HepG2 (cell line): ENCODE results near the gene TARBP2. TPM values are rescaled to one million over a fixed set of nuclear protein-coding genes. Genes with fewer than 3 reads are reported as not detected.
A peak's percentile ranks its signal among the peaks of the same experiment; 100 is the strongest.

ENCODE experiments used
- ASH2L ChIP-seq: fragments of 300-600, 200-600 bp; sonication (generic); IDR thresholded peaks from 2 replicates; pipeline ENCODE4 v1.7.0; 2017; ENCODE audit warnings: low read depth, mild to moderate bottlenecking, moderate library complexity, mixed read lengths, low read length; ENCODE audit not compliant: insufficient read length
- BCL6 ChIP-seq: IDR thresholded peaks from 2 replicates; pipeline ENCODE4 v1.6.1; 2016; ENCODE audit warnings: missing genetic modification reagents, missing compliant biosample characterization
- BRD4 ChIP-seq: sonication (generic); formaldehyde crosslinking; IDR thresholded peaks from 2 replicates; pipeline ENCODE4 v1.4.0; 2020; ENCODE audit warnings: missing genetic modification reagents
- FOXA3 ChIP-seq: IDR thresholded peaks from 2 replicates; pipeline ENCODE4 v1.6.1; 2016; ENCODE audit warnings: missing genetic modification reagents, missing compliant biosample characterization
- IKZF5 ChIP-seq: IDR thresholded peaks from 2 replicates; pipeline ENCODE4 v1.6.1; 2018; ENCODE audit warnings: missing genetic modification reagents, mild to moderate bottlenecking, missing compliant biosample characterization
- KDM5B ChIP-seq: sonication (generic); formaldehyde crosslinking; IDR thresholded peaks from 2 replicates; pipeline ENCODE4 v1.4.0; 2020; ENCODE audit warnings: missing genetic modification reagents, mild to moderate bottlenecking, borderline replicate concordance
- MZF1 ChIP-seq: sonication (generic); formaldehyde crosslinking; IDR thresholded peaks from 2 replicates; pipeline ENCODE4 v1.8.1; 2023; ENCODE audit warnings: mild to moderate bottlenecking, missing genetic modification reagents, borderline replicate concordance
- RBM39 ChIP-seq: fragments of 200-400 bp; formaldehyde crosslinking; IDR thresholded peaks from one replicate; pipeline ENCODE4 v1.6.1; 2018; ENCODE audit warnings: antibody characterized with exemption, mild to moderate bottlenecking, low read depth, low read length; ENCODE audit not compliant: poor library complexity, severe bottlenecking
- SATB2 ChIP-seq: sonication (generic); formaldehyde crosslinking; IDR thresholded peaks from 2 replicates; pipeline ENCODE4 v1.5.0; 2020; ENCODE audit warnings: missing genetic modification reagents
- SOX13 ChIP-seq, 3 experiments: fragments of 450-650 bp in 1 of 3; sonication (generic) in 1 of 3; formaldehyde crosslinking in 1 of 3; IDR thresholded peaks in 2 of 3; conservative IDR thresholded peaks in 1 of 3; 2 replicates each; pipeline versions ENCODE4 v1.5.0 to v1.6.1; 2016 to 2020; ENCODE audit warnings: antibody characterized with exemption in 1 of 3, mild to moderate bottlenecking in 1 of 3, missing compliant biosample characterization in 1 of 3, missing genetic modification reagents in 1 of 3, moderate library complexity in 1 of 3
- TCF7 ChIP-seq: sonication (generic); IDR thresholded peaks from 2 replicates; pipeline ENCODE4 v1.6.1; 2016; ENCODE audit warnings: antibody characterized with exemption, low read depth
- ZNF20 ChIP-seq: sonication (generic); formaldehyde crosslinking; IDR thresholded peaks from 2 replicates; pipeline ENCODE4 v1.4.0; 2020; ENCODE audit warnings: mild to moderate bottlenecking, moderate library complexity, missing genetic modification reagents
- ZNF264 ChIP-seq: sonication (generic); formaldehyde crosslinking; IDR thresholded peaks from 2 replicates; pipeline ENCODE4 v1.4.0; 2020; ENCODE audit warnings: missing genetic modification reagents
- ZNF367 ChIP-seq: sonication (generic); formaldehyde crosslinking; IDR thresholded peaks from 2 replicates; pipeline ENCODE4 v1.4.0; 2020; ENCODE audit warnings: missing genetic modification reagents, borderline replicate concordance
- ZNF605 ChIP-seq: sonication (generic); formaldehyde crosslinking; IDR thresholded peaks from 2 replicates; pipeline ENCODE4 v1.8.0; 2022; ENCODE audit warnings: mild to moderate bottlenecking, missing genetic modification reagents
- ZNF879 ChIP-seq: sonication (generic); formaldehyde crosslinking; IDR thresholded peaks from 2 replicates; pipeline ENCODE4 v1.8.1; 2023; ENCODE audit warnings: missing genetic modification reagents
- polyA plus RNA-seq, 8 experiments: library from polyadenylated mRNA; depleted of rRNA in 3 of 8; stranded (reverse) in 7 of 8; unstranded in 1 of 8; fragments of >200 nt; fragmentation: Illumina TruSeq in 4 of 8; extraction: Trizol in 4 of 8; gene quantifications; 2 replicates each; pipeline versions ENCODE4 v1.2.1 to v1.2.3, GENCODE V29; 2011 to 2016; ENCODE audit warnings: low read depth in 4 of 8, missing spikeins in 1 of 8, mixed read lengths in 1 of 8; ENCODE audit not compliant: insufficient read depth in 1 of 8
- total RNA-seq, 5 experiments: library from RNA; depleted of rRNA; stranded (reverse); fragments of >200 nt; fragmentation: Illumina TruSeq; extraction: Trizol; gene quantifications; 2 replicates each; pipeline ENCODE4 v1.2.3, GENCODE V29; 2016; ENCODE audit warnings: low read depth in 1 of 5
- TF ChIP-seq, protein P1 (sequence below): sonication (generic); formaldehyde crosslinking; IDR thresholded peaks from 2 replicates; pipeline ENCODE4 v1.5.0; 2020; ENCODE audit warnings: missing genetic modification reagents
- TF ChIP-seq, protein P2 (sequence below), 2 experiments: sonication (generic) in 1 of 2; formaldehyde crosslinking in 1 of 2; IDR thresholded peaks; 2 replicates each; pipeline versions ENCODE4 v1.4.0 to v1.6.1; 2018 to 2020; ENCODE audit warnings: missing genetic modification reagents in 2 of 2, borderline replicate concordance in 1 of 2, low read depth in 1 of 2, mild to moderate bottlenecking in 1 of 2, missing biosample characterization in 1 of 2
- TF ChIP-seq, protein P3 (sequence below): sonication (generic); formaldehyde crosslinking; IDR thresholded peaks from 2 replicates; pipeline ENCODE4 v1.4.0; 2020; ENCODE audit warnings: missing genetic modification reagents, borderline replicate concordance

Gene TARBP2
- total and polyA plus RNA-seq, 2 of the 13 experiments (the other 11 are each of a cell fraction or from before 2014, with no cell fraction given): 47.0 to 55.5 TPM

GRCh38 chr12:53452159-53453077 lies 48.7 kb upstream of the TARBP2 start (continued):
- TF ChIP-seq ZNF879 (CRISPR knock-in tag) (peak; percentile 78; the same call in 1 of the 2 replicates), ZNF605 (CRISPR knock-in tag) (peak; percentile 79; the same call in 1 of the 2 replicates), MZF1 (CRISPR knock-in tag) (no peak), SATB2 (CRISPR knock-in tag) (peak; percentile 79; the same call in 1 of the 2 replicates), ZNF264 (CRISPR knock-in tag) (peak; percentile 30; the same call in 1 of the 2 replicates), ZNF20 (CRISPR knock-in tag) (no peak), RBM39 (peak; percentile 91), TCF7 (no peak), FOXA3 (peak; percentile 29; the same call in 1 of the 2 replicates), SOX13 (IDR thresholded peaks at IDR 0.05) (no peak), SOX13 (CRISPR knock-in tag; conservative IDR thresholded peaks at IDR 0.05 in 1 of 2, IDR thresholded peaks at IDR 0.05 in 1 of 2) (0 out of 4 replicates have a peak, but pooled peaks of 1 of the 2 experiments have one; percentile 20), BCL6 (CRISPR knock-in tag) (peak; percentile 53), ASH2L (peak; percentile 96), KDM5B (peak; percentile 11; the same call in 1 of the 2 replicates), ZNF367 (CRISPR knock-in tag) (0 out of 2 replicates have a peak, but pooled peaks have one; percentile 75), IKZF5 (0 out of 2 replicates have a peak, but pooled peaks have one; percentile 5), BRD4 (CRISPR knock-in tag) (peak; percentile 85)
- TF ChIP-seq, protein P1, sequence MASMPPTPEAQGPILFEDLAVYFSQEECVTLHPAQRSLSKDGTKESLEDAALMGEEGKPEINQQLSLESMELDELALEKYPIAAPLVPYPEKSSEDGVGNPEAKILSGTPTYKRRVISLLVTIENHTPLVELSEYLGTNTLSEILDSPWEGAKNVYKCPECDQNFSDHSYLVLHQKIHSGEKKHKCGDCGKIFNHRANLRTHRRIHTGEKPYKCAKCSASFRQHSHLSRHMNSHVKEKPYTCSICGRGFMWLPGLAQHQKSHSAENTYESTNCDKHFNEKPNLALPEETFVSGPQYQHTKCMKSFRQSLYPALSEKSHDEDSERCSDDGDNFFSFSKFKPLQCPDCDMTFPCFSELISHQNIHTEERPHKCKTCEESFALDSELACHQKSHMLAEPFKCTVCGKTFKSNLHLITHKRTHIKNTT: no peak
- TF ChIP-seq, protein P2, sequence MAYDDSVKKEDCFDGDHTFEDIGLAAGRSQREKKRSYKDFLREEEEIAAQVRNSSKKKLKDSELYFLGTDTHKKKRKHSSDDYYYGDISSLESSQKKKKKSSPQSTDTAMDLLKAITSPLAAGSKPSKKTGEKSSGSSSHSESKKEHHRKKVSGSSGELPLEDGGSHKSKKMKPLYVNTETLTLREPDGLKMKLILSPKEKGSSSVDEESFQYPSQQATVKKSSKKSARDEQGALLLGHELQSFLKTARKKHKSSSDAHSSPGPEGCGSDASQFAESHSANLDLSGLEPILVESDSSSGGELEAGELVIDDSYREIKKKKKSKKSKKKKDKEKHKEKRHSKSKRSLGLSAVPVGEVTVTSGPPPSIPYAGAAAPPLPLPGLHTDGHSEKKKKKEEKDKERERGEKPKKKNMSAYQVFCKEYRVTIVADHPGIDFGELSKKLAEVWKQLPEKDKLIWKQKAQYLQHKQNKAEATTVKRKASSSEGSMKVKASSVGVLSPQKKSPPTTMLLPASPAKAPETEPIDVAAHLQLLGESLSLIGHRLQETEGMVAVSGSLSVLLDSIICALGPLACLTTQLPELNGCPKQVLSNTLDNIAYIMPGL (CRISPR knock-in tag; IDR thresholded peaks at IDR 0.05; ENCODE audit: borderline replicate concordance in 1 of 2, low read depth in 1 of 2): peak in 1 of 2 experiments; percentile 86; a peak in 3 of 4 replicates
- TF ChIP-seq, protein P3, sequence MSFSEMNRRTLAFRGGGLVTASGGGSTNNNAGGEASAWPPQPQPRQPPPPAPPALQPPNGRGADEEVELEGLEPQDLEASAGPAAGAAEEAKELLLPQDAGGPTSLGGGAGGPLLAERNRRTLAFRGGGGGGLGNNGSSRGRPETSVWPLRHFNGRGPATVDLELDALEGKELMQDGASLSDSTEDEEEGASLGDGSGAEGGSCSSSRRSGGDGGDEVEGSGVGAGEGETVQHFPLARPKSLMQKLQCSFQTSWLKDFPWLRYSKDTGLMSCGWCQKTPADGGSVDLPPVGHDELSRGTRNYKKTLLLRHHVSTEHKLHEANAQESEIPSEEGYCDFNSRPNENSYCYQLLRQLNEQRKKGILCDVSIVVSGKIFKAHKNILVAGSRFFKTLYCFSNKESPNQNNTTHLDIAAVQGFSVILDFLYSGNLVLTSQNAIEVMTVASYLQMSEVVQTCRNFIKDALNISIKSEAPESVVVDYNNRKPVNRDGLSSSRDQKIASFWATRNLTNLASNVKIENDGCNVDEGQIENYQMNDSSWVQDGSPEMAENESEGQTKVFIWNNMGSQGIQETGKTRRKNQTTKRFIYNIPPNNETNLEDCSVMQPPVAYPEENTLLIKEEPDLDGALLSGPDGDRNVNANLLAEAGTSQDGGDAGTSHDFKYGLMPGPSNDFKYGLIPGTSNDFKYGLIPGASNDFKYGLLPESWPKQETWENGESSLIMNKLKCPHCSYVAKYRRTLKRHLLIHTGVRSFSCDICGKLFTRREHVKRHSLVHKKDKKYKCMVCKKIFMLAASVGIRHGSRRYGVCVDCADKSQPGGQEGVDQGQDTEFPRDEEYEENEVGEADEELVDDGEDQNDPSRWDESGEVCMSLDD (CRISPR knock-in tag): peak; percentile 72; the same call in 1 of the 2 replicates
